Measurements from ENCODE around the gene SNRNP200.

- TF ChIP-seq CTCF (conservative IDR thresholded peaks at IDR 0.05; ENCODE audit: low read depth, low read length) (no peak), EZH2 (IDR thresholded peaks at IDR 0.05; ENCODE audit: borderline replicate concordance, low read depth, low read length, poor library complexity, severe bottlenecking) (no peak)
Observed at GRCh38 chr2:96340493-96341414, 35.4 kb upstream of the SNRNP200 start.
